Osteocyte (in vitro differentiated cells): ENCODE data around the gene LRRC51. TPM values are rescaled to one million over a fixed set of nuclear protein-coding genes. Genes with fewer than 3 reads are reported as not detected.

Experiments
- DNase-seq: peaks from one replicate; pipeline ENCODE4 v3.0.0; 2021; ENCODE audit warnings: mixed read lengths; ENCODE audit not compliant: unreplicated experiment; ENCODE audit errors: extremely low spot score
- H3K27ac Mint-ChIP-seq: one replicate; pipeline ENCODE4 v1.8.0; 2021; ENCODE audit warnings: mild to moderate bottlenecking, mixed read lengths; ENCODE audit not compliant: unreplicated experiment
- H3K27me3 Mint-ChIP-seq: one replicate; pipeline ENCODE4 v1.8.0; 2021; ENCODE audit warnings: mixed read lengths; ENCODE audit not compliant: unreplicated experiment
- H3K36me3 Mint-ChIP-seq: one replicate; pipeline ENCODE4 v1.8.0; 2021; ENCODE audit warnings: mixed read lengths; ENCODE audit not compliant: unreplicated experiment
- H3K4me1 Mint-ChIP-seq: one replicate; pipeline ENCODE4 v1.8.0; 2021; ENCODE audit warnings: mixed read lengths; ENCODE audit not compliant: unreplicated experiment
- H3K4me3 Mint-ChIP-seq: one replicate; pipeline ENCODE4 v1.8.0; 2021; ENCODE audit warnings: mild to moderate bottlenecking, moderate library complexity, mixed read lengths; ENCODE audit not compliant: unreplicated experiment
- H3K9me3 Mint-ChIP-seq: one replicate; pipeline ENCODE4 v1.8.0; 2021; ENCODE audit warnings: mixed read lengths; ENCODE audit not compliant: unreplicated experiment
- total RNA-seq: library from RNA; stranded (reverse); gene quantifications from 2 replicates; pipeline ENCODE4 v1.2.1, GENCODE V29; 2021
- TF ChIP-seq, protein P1 (sequence below): fragments of 200-600 bp; sonication (generic); IDR thresholded peaks from 2 replicates; pipeline ENCODE4 v1.5.0; 2021; ENCODE audit warnings: antibody characterized with exemption, mild to moderate bottlenecking, moderate library complexity

LRRC51 gene
- total RNA-seq, 1 donor from 2014 or later: 9.1 TPM

DNA sequence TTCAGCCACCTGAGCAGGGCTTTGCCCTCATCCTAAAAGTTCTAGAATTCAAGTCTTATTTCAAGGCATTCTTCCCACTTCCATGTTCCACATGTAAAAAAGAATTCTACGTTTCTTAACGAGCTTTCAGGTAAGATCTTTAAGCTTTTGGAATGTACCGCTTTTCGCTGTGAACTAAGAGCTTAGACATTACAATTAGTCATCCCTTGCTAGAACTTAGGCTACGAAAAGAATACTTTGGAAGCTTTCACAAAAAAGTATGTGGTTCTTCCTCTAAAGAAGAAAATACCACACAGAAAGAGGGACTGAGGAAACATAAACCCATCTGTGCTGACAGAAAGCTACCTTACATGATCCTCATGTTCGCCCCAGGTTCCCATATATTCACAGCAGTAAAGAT, 2.2 kb upstream of the LRRC51 start:
- no peaks in the 10 kb centered on the region for H3K9me3 Mint-ChIP-seq
- no peaks in the 10 kb centered on the region for H3K27me3 Mint-ChIP-seq
- peak overlapping the region; percentile 46 for H3K27ac Mint-ChIP-seq
- H3K36me3 Mint-ChIP-seq: peaks cover 4% of the 10 kb centered on the region
- TF ChIP-seq, protein P1, sequence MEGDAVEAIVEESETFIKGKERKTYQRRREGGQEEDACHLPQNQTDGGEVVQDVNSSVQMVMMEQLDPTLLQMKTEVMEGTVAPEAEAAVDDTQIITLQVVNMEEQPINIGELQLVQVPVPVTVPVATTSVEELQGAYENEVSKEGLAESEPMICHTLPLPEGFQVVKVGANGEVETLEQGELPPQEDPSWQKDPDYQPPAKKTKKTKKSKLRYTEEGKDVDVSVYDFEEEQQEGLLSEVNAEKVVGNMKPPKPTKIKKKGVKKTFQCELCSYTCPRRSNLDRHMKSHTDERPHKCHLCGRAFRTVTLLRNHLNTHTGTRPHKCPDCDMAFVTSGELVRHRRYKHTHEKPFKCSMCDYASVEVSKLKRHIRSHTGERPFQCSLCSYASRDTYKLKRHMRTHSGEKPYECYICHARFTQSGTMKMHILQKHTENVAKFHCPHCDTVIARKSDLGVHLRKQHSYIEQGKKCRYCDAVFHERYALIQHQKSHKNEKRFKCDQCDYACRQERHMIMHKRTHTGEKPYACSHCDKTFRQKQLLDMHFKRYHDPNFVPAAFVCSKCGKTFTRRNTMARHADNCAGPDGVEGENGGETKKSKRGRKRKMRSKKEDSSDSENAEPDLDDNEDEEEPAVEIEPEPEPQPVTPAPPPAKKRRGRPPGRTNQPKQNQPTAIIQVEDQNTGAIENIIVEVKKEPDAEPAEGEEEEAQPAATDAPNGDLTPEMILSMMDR: no peak
- H3K4me3 Mint-ChIP-seq: peak overlapping the region; percentile 88
- no peak for DNase-seq
- peaks cover 30% of the 10 kb centered on the region for H3K4me1 Mint-ChIP-seq

DNA sequence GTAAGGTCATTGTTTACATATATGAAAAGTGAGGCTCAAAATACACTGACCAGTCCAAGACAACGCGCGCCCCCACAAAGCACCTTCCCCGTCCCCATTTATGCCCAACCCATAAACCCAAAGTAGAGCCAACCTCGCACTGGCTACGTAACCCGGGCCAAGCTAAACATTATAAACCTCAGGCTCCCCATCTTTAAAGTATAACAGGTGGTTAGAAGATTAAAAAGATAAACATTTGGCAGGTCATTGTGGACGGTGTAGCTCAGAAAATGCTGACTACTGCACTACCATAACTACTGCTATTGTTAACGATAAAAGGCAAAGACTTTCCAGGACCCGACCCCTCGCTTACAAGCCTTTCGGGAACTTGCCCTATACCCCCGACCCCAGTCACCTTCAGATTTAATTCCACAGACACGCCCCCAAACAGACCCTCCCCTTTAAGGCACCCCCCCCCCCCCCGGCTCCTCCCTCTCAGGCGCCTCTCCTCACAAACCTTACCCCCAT, 778 bp upstream of the LRRC51 start:
- Mint-ChIP-seq H3K27ac (peak overlapping the region; percentile 99), H3K4me1 (peaks cover 30% of the 10 kb centered on the region), H3K4me3 (peak overlapping the region; percentile 88), H3K36me3 (peaks cover 4% of the 10 kb centered on the region), H3K9me3 (no peaks in the 10 kb centered on the region), H3K27me3 (no peaks in the 10 kb centered on the region)
- no peak for DNase-seq
- TF ChIP-seq, protein P1: no peak

DNA sequence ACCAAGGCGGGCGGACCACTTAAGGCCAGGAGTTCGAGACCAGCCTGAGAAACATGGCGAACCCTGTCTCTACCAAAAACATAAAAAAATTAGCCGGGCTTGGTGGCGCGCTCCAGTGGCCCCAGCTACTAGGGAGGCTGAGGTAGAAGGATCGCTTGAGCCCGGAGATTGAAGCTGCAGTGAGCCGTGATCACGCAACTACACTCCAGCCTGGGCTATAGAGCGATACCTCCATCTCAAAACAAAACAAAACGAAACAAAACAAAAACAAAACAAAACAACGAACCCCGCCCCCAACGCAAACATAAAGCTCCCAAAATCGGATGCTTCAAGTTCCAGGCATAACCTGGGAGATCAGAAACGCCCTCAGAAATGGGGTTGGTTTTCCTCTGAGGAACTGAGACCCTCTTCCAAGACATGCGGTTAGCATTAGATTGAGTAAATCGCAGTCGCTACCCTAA, 564 bp downstream of the LRRC51 start:
- no peaks in the 10 kb centered on the region for H3K27me3 Mint-ChIP-seq
- H3K4me1 Mint-ChIP-seq: peaks cover 28% of the 10 kb centered on the region
- peak overlapping the region; percentile 88 for H3K4me3 Mint-ChIP-seq
- peak overlapping the region; percentile 99 for H3K27ac Mint-ChIP-seq
- H3K36me3 Mint-ChIP-seq: peaks cover 4% of the 10 kb centered on the region
- H3K9me3 Mint-ChIP-seq: no peaks in the 10 kb centered on the region
- TF ChIP-seq, protein P1: no peak
- DNase-seq: no peak

DNA sequence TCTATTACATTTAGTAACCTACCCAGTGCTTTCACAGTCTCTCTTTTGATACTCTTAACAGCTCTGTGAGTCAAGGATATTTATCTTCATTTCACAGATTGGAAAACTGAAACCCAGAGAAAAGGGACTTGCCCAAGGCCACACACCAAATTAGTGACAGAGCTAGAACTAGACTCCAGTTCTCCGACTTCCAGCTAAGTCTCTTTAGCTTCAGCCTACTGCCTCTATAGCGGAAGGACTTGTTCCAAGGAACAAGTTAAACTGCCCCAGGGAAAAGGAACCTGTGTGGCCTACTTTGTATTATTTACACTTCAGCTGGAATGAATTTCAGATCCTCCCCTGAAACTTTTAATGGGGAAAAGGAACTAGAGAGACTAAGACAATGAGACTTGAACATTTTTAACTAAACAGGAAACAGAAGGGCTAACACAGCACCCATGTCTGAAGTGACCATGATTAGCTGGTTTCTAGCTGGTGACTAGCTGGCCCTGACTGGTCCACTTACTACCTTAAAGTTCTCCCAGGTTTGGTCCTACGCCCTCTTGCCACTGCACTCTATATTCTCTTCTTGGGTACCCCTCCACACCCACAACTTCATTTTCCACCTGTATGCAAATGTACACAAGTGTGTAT, 1.3 kb downstream of the LRRC51 start:
- TF ChIP-seq, protein P1: no peak
- Mint-ChIP-seq H3K4me1 (peaks cover 28% of the 10 kb centered on the region), H3K27ac (peak overlapping the region; percentile 99), H3K9me3 (no peaks in the 10 kb centered on the region), H3K36me3 (peaks cover 4% of the 10 kb centered on the region), H3K27me3 (no peaks in the 10 kb centered on the region), H3K4me3 (peak overlapping the region; percentile 88)
- no peak for DNase-seq

DNA sequence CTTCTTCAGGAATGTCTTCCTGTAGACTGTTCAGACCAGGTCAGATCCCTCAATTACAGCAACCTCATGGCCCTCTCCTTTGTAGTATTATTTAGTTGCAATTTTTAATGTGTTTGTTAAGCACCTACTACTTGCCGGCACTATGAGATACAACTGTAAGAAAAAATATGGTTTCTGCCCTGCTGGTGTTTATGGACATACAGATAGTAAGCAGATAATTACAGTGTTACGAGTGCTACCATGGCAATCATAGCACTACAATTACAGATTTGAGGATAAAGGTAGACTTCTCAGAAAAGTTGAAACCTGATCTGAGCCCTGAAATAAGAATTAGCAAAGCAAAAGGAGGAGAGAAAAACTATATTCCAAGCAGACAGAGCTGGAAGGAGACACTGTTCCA, 2.8 kb downstream of the LRRC51 start:
- Mint-ChIP-seq H3K27me3 (no peaks in the 10 kb centered on the region), H3K4me3 (no peak overlapping the region), H3K27ac (no peak overlapping the region), H3K4me1 (peaks cover 25% of the 10 kb centered on the region), H3K9me3 (no peaks in the 10 kb centered on the region), H3K36me3 (peaks cover 7% of the 10 kb centered on the region)
- no peak for DNase-seq
- TF ChIP-seq, protein P1: no peak
